Endodermal cell (in vitro differentiated cells): ENCODE measurements around the gene CTNNAL1. TPM values are rescaled to one million over a fixed set of nuclear protein-coding genes. Genes with fewer than 3 reads are reported as not detected.

Experiments used
- DNase-seq: peaks from one replicate; pipeline ENCODE4 v3.0.0-alpha.2; 2017
- H3K27ac ChIP-seq: 2 replicates; pipeline ENCODE4 v1.5.1; 2013; ENCODE audit warnings: mild to moderate bottlenecking, low read depth, low read length, moderate library complexity
- H3K27me3 ChIP-seq: 2 replicates; pipeline ENCODE4 v1.6.1; 2013; ENCODE audit warnings: mild to moderate bottlenecking, low read length, moderate library complexity; ENCODE audit not compliant: insufficient read depth, control insufficient read depth, poor library complexity, severe bottlenecking
- H3K36me3 ChIP-seq: 2 replicates; pipeline ENCODE4 v1.7.0; 2013; ENCODE audit warnings: mild to moderate bottlenecking, low read length, moderate library complexity; ENCODE audit not compliant: control insufficient read depth, insufficient read depth
- H3K4me1 ChIP-seq: one replicate; pipeline ENCODE4 v1.7.0; 2013; ENCODE audit warnings: low read length; ENCODE audit not compliant: control insufficient read depth, insufficient read depth
- H3K4me3 ChIP-seq: 2 replicates; pipeline ENCODE4 v1.5.1; 2013; ENCODE audit warnings: mild to moderate bottlenecking, low read length, moderate library complexity
- H3K9ac ChIP-seq: 2 replicates; pipeline ENCODE4 v1.6.1; 2013; ENCODE audit warnings: mild to moderate bottlenecking, low read length, moderate library complexity; ENCODE audit not compliant: poor library complexity, severe bottlenecking; ENCODE audit errors: extremely low read depth
- H3K9me3 ChIP-seq: 2 replicates; pipeline ENCODE4 v1.6.1; 2013; ENCODE audit warnings: mild to moderate bottlenecking, low read length, moderate library complexity; ENCODE audit not compliant: control insufficient read depth
- H3K27ac Mint-ChIP-seq: 2 replicates; pipeline ENCODE4 v1.8.0; 2020; ENCODE audit warnings: mixed read lengths
- H3K27me3 Mint-ChIP-seq: 2 replicates; pipeline ENCODE4 v1.8.0; 2021; ENCODE audit warnings: mild to moderate bottlenecking, mixed read lengths; ENCODE audit not compliant: insufficient read depth
- H3K36me3 Mint-ChIP-seq: 2 replicates; pipeline ENCODE4 v1.8.0; 2020; ENCODE audit warnings: low read depth, mixed read lengths
- H3K4me1 Mint-ChIP-seq: 2 replicates; pipeline ENCODE4 v1.8.0; 2020; ENCODE audit warnings: mixed read lengths
- H3K4me3 Mint-ChIP-seq: 2 replicates; pipeline ENCODE4 v1.8.0; 2020; ENCODE audit warnings: mild to moderate bottlenecking, moderate library complexity, mixed read lengths
- H3K9me3 Mint-ChIP-seq: 2 replicates; pipeline ENCODE4 v1.8.0; 2020; ENCODE audit warnings: mild to moderate bottlenecking, mixed read lengths
- WGBS, 2 experiments: methylation state at CpG; one replicate each; pipeline versions ENCODE4 v1.1.5 to v1.1.7; 2013; ENCODE audit warnings: missing lambda C conversion rate in 2 of 2, mixed read lengths in 1 of 2; ENCODE audit not compliant: insufficient coverage in 1 of 2, insufficient read length in 1 of 2; 5-methylcytosine and 5-hydroxymethylcytosine counted together
- total RNA-seq, 2 donors: library from RNA; stranded (reverse); fragmentation: NEBNext Ultra II Directional in 1 of 2; extraction: Animal tissue kit (Norgen Biotek cat#: 25700) in 1 of 2; gene quantifications; 2 replicates in 1 of 2; 3 replicates in 1 of 2; pipeline ENCODE4 v1.2.1, GENCODE V29; 2021
- TF ChIP-seq, protein P1 (sequence below): fragments of 200-600 bp; sonication (generic); conservative IDR thresholded peaks from 2 replicates; pipeline ENCODE4 v1.5.0; 2021; ENCODE audit warnings: antibody characterized with exemption, mild to moderate bottlenecking

Gene CTNNAL1
- total RNA-seq, 2 donors from 2014 or later: 80.1 to 82.1 TPM

DNA sequence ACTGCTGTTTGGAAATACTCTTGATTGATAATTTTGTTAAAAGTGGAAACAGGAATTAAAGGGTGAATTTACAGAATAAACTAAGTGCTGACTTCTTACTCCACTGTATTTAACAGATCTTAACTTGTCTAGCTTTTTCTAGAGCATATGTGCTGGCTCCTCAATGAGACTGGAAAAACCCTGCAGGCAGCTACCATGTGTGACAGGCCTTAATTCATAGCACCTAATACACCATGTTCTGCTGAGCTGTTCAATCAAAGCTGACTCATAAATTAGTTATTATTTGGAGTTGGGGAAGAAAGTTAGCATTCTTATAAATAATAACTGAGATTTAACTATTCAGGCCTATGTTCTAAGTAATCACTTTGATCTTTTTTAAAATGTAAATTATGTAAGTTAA, 29.4 kb downstream of the CTNNAL1 start:
- Mint-ChIP-seq H3K9me3 (no peaks in the 10 kb centered on the region), H3K27ac (no peak overlapping the region), H3K27me3 (no peaks in the 10 kb centered on the region), H3K4me1 (peaks cover 3% of the 10 kb centered on the region), H3K36me3 (peaks cover 47% of the 10 kb centered on the region), H3K4me3 (no peak overlapping the region)
- Histone ChIP-seq H3K36me3 (peaks cover 43% of the 10 kb centered on the region), H3K27me3 (no peaks in the 10 kb centered on the region), H3K4me1 (no peaks in the 10 kb centered on the region), H3K27ac (no peak overlapping the region), H3K4me3 (no peak overlapping the region), H3K9me3 (no peaks in the 10 kb centered on the region), H3K9ac (no peak overlapping the region)
- DNase-seq: no peak
- TF ChIP-seq, protein P1, sequence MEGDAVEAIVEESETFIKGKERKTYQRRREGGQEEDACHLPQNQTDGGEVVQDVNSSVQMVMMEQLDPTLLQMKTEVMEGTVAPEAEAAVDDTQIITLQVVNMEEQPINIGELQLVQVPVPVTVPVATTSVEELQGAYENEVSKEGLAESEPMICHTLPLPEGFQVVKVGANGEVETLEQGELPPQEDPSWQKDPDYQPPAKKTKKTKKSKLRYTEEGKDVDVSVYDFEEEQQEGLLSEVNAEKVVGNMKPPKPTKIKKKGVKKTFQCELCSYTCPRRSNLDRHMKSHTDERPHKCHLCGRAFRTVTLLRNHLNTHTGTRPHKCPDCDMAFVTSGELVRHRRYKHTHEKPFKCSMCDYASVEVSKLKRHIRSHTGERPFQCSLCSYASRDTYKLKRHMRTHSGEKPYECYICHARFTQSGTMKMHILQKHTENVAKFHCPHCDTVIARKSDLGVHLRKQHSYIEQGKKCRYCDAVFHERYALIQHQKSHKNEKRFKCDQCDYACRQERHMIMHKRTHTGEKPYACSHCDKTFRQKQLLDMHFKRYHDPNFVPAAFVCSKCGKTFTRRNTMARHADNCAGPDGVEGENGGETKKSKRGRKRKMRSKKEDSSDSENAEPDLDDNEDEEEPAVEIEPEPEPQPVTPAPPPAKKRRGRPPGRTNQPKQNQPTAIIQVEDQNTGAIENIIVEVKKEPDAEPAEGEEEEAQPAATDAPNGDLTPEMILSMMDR: no peak

DNA sequence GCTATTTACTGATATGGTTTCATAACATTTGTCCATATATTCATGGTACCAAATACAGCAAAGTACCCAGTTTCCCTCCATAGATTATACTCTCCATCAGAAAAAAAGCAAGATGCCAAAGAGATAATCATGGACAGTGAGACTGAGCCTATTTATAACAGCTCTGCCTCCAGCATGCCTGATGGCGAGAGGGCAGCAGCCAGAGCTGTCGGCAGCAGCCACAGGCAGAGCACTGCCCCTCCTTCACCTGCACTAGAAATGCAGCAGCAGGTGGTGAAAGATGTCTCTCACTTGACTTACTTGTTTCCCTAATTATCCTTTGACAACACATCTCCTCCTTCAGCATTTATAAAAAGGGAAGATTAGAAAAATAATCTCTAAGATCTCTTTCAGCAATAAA, 32.4 kb downstream of the CTNNAL1 start:
- peaks cover 61% of the 10 kb centered on the region for H3K36me3 ChIP-seq
- no peak overlapping the region for H3K27ac Mint-ChIP-seq
- 94 to 100% methylated on average over 1 to 2 of the region's 2 CpGs for WGBS, 2 experiments
- no peak overlapping the region for H3K4me3 Mint-ChIP-seq
- H3K27ac ChIP-seq: no peak overlapping the region
- DNase-seq: no peak
- no peaks in the 10 kb centered on the region for H3K27me3 Mint-ChIP-seq
- no peaks in the 10 kb centered on the region for H3K9me3 Mint-ChIP-seq
- H3K27me3 ChIP-seq: no peaks in the 10 kb centered on the region
- no peak overlapping the region for H3K4me3 ChIP-seq
- no peaks in the 10 kb centered on the region for H3K4me1 ChIP-seq
- H3K9me3 ChIP-seq: no peaks in the 10 kb centered on the region
- TF ChIP-seq, protein P1: no peak
- no peak overlapping the region for H3K9ac ChIP-seq
- peaks cover 3% of the 10 kb centered on the region for H3K4me1 Mint-ChIP-seq
- peaks cover 56% of the 10 kb centered on the region for H3K36me3 Mint-ChIP-seq

DNA sequence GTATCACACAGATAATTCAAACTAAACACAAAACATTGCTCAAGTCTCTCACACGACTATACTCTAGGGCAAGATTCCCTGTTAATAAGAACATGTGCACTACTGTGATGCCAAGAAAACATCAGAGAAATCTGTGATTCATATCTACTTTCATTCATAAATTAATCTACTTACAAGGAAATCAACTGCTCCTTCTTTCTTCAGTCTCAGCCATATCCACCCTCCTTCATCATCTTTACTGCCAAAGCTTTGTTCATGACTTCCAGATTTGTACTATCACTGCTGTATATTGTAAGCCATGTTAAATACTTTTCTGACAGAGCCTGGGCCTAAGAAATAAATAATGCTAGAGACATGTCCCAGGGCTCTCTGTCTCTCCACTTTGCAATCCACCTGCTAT, 35.1 kb downstream of the CTNNAL1 start:
- Histone ChIP-seq H3K27ac (no peak overlapping the region), H3K36me3 (peaks cover 60% of the 10 kb centered on the region), H3K4me3 (no peak overlapping the region), H3K9me3 (no peaks in the 10 kb centered on the region), H3K9ac (no peak overlapping the region), H3K27me3 (no peaks in the 10 kb centered on the region), H3K4me1 (no peaks in the 10 kb centered on the region)
- Mint-ChIP-seq H3K36me3 (peaks cover 60% of the 10 kb centered on the region), H3K4me1 (peaks cover 3% of the 10 kb centered on the region), H3K4me3 (no peak overlapping the region), H3K27me3 (no peaks in the 10 kb centered on the region), H3K27ac (no peak overlapping the region), H3K9me3 (no peaks in the 10 kb centered on the region)
- WGBS, 2 experiments: 84 to 100% methylated on average over 1 of the region's 1 CpG
- DNase-seq: no peak
- TF ChIP-seq, protein P1: no peak
